Neutrophil (primary cell): ENCODE data around the gene RPUSD1.

Experiments
- H3K27ac ChIP-seq: fragments of 200-600 bp; sonication (generic); 2 replicates; pipeline ENCODE4 v1.5.1; 2016; ENCODE audit warnings: mild to moderate bottlenecking, moderate library complexity
- H3K27me3 ChIP-seq: fragments of 200-600 bp; sonication (generic); 2 replicates; pipeline ENCODE4 v1.6.0; 2016; ENCODE audit warnings: mild to moderate bottlenecking
- H3K36me3 ChIP-seq: fragments of 200-600 bp; sonication (generic); 2 replicates; pipeline ENCODE4 v1.5.1; 2017
- H3K4me1 ChIP-seq, 2 experiments: fragments of 200-600 bp in 1 of 2; sonication (generic) in 1 of 2; 1 replicate in 1 of 2; 2 replicates in 1 of 2; pipeline versions ENCODE4 v1.5.1 to v1.6.1; 2013 to 2016; ENCODE audit warnings: low read depth in 1 of 2, low read length in 1 of 2, mild to moderate bottlenecking in 1 of 2, moderate library complexity in 1 of 2; ENCODE audit not compliant: control insufficient read depth in 1 of 2, insufficient read depth in 1 of 2
- H3K4me3 ChIP-seq, 2 experiments: fragments of 200-600 bp in 1 of 2; sonication (generic) in 1 of 2; 1 replicate in 1 of 2; 2 replicates in 1 of 2; pipeline ENCODE4 v1.5.1; 2013 to 2016; ENCODE audit warnings: low read depth in 1 of 2, low read length in 1 of 2, mild to moderate bottlenecking in 1 of 2, moderate library complexity in 1 of 2
- H3K9me3 ChIP-seq: fragments of 200-600 bp; sonication (generic); 2 replicates; pipeline ENCODE4 v1.5.1; 2016
- TF ChIP-seq, protein P1 (sequence below): fragments of 200-600 bp; sonication (generic); IDR thresholded peaks from 2 replicates; pipeline ENCODE4 v1.5.1; 2016; ENCODE audit warnings: antibody characterized with exemption

Gene RPUSD1

DNA sequence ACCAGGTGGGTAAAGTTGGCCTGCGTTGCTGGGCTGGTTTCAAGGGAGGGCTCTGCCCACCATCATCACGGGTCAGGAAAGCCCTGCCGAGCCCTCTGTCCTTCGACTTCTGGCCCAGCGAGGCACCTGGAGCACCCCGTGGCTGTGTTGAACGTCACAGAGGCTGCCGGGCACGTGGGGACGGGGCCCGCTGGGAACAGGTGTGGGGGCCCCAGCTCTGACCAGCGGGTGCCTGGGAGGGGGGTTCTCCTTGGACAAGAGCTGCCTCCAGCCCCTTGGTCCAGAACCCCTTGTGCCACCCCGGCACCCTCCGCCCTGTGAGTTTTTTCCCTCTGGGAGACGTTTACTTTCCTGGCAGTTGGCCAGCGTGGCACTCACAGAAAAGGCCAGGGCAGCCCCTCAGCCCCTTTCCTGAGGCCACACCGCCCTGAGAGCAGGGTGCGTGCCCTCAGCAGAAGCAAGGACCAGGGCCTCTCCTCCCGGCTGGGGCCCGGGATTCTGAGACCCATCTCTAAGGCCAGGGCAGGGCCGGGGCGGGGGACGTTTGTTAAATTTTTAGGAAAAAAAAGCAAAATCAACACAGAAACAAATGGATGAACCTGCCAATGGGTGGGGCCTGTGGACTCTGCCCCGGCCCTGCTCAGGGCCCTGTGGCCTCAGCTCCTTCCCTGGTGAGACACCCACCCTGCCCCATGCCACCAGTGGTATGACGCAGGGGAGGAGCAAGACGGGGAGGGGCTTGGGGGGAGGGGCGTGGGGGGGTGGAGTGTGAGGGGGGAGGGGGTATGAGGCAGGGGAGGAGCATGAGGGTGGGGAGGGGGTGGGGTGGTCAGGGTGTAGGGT lies 43.6 kb upstream of the RPUSD1 start:
- TF ChIP-seq, protein P1, sequence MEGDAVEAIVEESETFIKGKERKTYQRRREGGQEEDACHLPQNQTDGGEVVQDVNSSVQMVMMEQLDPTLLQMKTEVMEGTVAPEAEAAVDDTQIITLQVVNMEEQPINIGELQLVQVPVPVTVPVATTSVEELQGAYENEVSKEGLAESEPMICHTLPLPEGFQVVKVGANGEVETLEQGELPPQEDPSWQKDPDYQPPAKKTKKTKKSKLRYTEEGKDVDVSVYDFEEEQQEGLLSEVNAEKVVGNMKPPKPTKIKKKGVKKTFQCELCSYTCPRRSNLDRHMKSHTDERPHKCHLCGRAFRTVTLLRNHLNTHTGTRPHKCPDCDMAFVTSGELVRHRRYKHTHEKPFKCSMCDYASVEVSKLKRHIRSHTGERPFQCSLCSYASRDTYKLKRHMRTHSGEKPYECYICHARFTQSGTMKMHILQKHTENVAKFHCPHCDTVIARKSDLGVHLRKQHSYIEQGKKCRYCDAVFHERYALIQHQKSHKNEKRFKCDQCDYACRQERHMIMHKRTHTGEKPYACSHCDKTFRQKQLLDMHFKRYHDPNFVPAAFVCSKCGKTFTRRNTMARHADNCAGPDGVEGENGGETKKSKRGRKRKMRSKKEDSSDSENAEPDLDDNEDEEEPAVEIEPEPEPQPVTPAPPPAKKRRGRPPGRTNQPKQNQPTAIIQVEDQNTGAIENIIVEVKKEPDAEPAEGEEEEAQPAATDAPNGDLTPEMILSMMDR = no peak
- Histone ChIP-seq H3K27me3 (peaks cover 27% of the 10 kb centered on the region), H3K4me1 (no peaks in the 10 kb centered on the region), H3K4me3 (no peak overlapping the region), H3K36me3 (no peaks in the 10 kb centered on the region), H3K27ac (no peak overlapping the region), H3K9me3 (peaks cover 7% of the 10 kb centered on the region)

DNA sequence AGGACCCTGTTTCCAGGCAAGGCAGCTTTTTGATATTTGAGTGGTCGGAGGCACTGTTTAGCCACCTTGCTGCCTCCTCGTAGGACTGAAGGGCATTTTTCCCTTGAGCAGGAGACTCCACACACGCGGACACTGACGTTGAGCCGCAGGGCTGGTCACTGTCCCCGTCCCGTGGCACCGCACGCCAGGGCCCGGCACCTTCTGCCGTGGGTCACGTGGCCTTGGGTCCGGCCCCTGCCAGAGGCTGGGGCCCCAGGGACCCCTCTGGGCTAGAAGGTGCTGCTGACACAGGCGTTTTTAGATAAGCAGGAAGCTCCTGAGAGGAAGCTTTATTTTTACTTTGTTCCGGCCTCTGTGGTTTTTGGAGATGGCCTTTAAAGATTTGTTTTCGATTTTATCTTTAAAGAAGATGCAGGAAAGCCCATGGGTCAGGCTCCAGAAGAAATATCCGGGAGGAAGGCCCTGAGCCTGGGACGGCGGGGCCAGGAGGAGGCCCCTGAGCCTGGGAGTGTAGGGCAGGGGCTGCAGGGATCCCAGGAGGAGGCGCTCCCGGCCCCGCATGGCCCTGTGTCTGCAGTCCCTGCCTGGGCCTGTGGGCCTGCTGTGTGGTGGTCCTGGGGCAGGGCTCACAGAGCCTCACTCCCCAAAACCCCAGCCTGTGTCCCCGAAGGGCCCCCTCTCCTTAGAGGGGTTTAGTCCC lies 42.8 kb upstream of the RPUSD1 start:
- H3K27ac ChIP-seq = no peak overlapping the region
- peaks cover 27% of the 10 kb centered on the region for H3K27me3 ChIP-seq
- H3K4me3 ChIP-seq = no peak overlapping the region
- H3K9me3 ChIP-seq = peaks cover 5% of the 10 kb centered on the region
- H3K4me1 ChIP-seq = no peaks in the 10 kb centered on the region
- H3K36me3 ChIP-seq = no peaks in the 10 kb centered on the region
- TF ChIP-seq, protein P1 = no peak

DNA sequence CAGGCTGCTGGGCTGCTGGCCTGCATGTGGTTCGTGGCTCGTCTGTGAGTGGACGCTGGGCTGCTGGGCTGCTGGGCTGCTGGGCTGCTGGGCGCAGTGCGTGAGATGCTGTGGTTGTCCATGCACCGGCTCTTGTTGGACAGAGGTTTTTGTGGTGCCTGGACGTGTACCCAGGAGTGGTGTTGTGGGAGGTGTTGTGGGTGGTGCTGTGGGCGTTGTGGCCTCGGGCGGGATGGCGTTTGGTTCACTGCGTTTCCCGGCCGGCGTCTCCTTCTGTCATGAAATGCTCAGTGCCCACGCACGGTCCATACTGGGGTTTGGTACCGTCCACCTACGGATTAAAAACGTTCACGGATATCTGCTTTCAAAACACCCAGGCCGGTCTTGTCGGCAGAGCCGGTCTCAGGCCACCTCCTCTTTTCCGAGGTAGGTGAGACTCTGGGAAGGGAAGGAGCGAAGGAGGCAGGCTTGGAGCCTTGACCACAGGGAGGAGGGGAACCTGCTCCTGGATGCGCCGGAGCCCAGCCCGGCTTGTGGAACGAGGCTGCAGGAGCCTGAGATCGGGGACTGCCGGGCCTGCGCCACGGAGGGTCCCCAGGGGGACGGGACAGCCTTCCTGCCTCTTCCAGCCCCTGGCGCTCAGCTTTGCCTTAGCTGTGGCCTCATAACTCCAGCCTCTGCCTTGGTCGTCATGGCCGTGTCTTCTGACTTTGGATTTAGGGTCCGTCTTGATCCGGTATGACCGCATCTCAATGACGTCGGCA lies 42.1 kb upstream of the RPUSD1 start:
- Histone ChIP-seq H3K27ac (no peak overlapping the region), H3K4me1 (no peaks in the 10 kb centered on the region)
- TF ChIP-seq, protein P1 = no peak

GRCh38 chr16:828891-829290 lies 40.7 kb upstream of the RPUSD1 start:
- Histone ChIP-seq H3K27me3 (peaks cover 34% of the 10 kb centered on the region), H3K9me3 (no peaks in the 10 kb centered on the region), H3K27ac (no peak overlapping the region), H3K4me3 (no peak overlapping the region), H3K4me1 (no peaks in the 10 kb centered on the region), H3K36me3 (no peaks in the 10 kb centered on the region)
- TF ChIP-seq, protein P1 = no peak

More for the DNA sequence above, 42.1 kb upstream of the RPUSD1 start:
- Histone ChIP-seq H3K4me3 (no peak overlapping the region), H3K27me3 (peaks cover 30% of the 10 kb centered on the region), H3K36me3 (no peaks in the 10 kb centered on the region), H3K9me3 (no peaks in the 10 kb centered on the region)

- Histone ChIP-seq H3K4me1 (no peaks in the 10 kb centered on the region), H3K4me3 (no peak overlapping the region), H3K27ac (no peak overlapping the region), H3K27me3 (peaks cover 34% of the 10 kb centered on the region), H3K36me3 (no peaks in the 10 kb centered on the region), H3K9me3 (no peaks in the 10 kb centered on the region)
- TF ChIP-seq, protein P1 = no peak
Measured at GRCh38 chr16:827513-827912, 39.3 kb upstream of the RPUSD1 start.
